Breast epithelium (tissue), 3 donors: ENCODE measurements around the gene LCT.

ENCODE experiments used
- CTCF ChIP-seq, 3 donors: fragments of 450-650 bp; IDR thresholded peaks; one replicate each; pipeline ENCODE4 v1.5.1; 2016 to 2017; ENCODE audit warnings: antibody characterized with exemption in 3 of 3, mild to moderate bottlenecking in 3 of 3, moderate library complexity in 3 of 3
- POLR2A ChIP-seq: fragments of 450-650 bp; IDR thresholded peaks from one replicate; pipeline ENCODE4 v1.6.1; 2016; ENCODE audit warnings: antibody characterized with exemption, mild to moderate bottlenecking, moderate library complexity

GRCh38 chr2:135812907-135813511 lies 24.0 kb downstream of the LCT start:
- no peak for TF ChIP-seq POLR2A
- no peak for TF ChIP-seq CTCF (IDR thresholded peaks at IDR 0.05)
